Thoracic aorta (tissue), 2 donors: ENCODE data around the gene MKLN1. TPM values are rescaled to one million over a fixed set of nuclear protein-coding genes. Genes with fewer than 3 reads are reported as not detected.

ENCODE experiments used
- ATAC-seq: fragments of 150-250 bp; one replicate; pipeline ENCODE4 v1.8.0; 2017; ENCODE audit warnings: low read depth; ENCODE audit not compliant: insufficient number of reproducible peaks, low FRiP score
- DNase-seq: peaks from one replicate; pipeline ENCODE4 v3.0.0-alpha.2; 2020; ENCODE audit warnings: low spot score
- H3K27ac ChIP-seq, 2 donors: fragments of 200-600 bp; sonication (generic); 1 replicate in 1 of 2; 2 replicates in 1 of 2; pipeline ENCODE4 v1.5.1; 2016; ENCODE audit warnings: mild to moderate bottlenecking in 2 of 2, moderate library complexity in 2 of 2
- H3K27me3 ChIP-seq: fragments of 200-600 bp; sonication (generic); replicated peaks from 2 replicates; pipeline ENCODE4 v1.6.0; 2016; ENCODE audit warnings: mild to moderate bottlenecking; ENCODE audit not compliant: insufficient read depth
- H3K36me3 ChIP-seq: fragments of 200-600 bp; sonication (generic); one replicate; pipeline ENCODE4 v1.5.1; 2016
- H3K4me1 ChIP-seq, 2 donors: fragments of 200-600 bp; sonication (generic); 1 replicate in 1 of 2; 2 replicates in 1 of 2; pipeline versions ENCODE4 v1.5.1 to v1.6.0; 2016; ENCODE audit warnings: low read depth in 2 of 2, mild to moderate bottlenecking in 1 of 2; ENCODE audit not compliant: control insufficient read depth in 1 of 2
- H3K4me3 ChIP-seq: fragments of 200-600 bp; sonication (generic); 2 replicates; pipeline ENCODE4 v1.5.1; 2016; ENCODE audit warnings: mild to moderate bottlenecking
- H3K9me3 ChIP-seq: fragments of 200-600 bp; sonication (generic); 2 replicates; pipeline ENCODE4 v1.5.1; 2016
- CTCF ChIP-seq: fragments of 200-600 bp; sonication (generic); IDR thresholded peaks from one replicate; pipeline ENCODE4 v1.5.1; 2019; ENCODE audit warnings: antibody characterized with exemption
- total RNA-seq, 2 donors: library from RNA; depleted of rRNA; stranded (reverse); fragments of >200 nt; gene quantifications; one replicate each; pipeline versions ENCODE4 v1.1.0 to v1.2.3, GENCODE V29; 2016

The MKLN1 gene
- total RNA-seq, 2 donors from 2014 or later = 56.7 to 82.4 TPM

- DNase-seq = no peak
- H3K4me1 ChIP-seq = peaks cover 24 to 48% of the 10 kb centered on the region in 2 donors
- no peak overlapping the region for H3K27ac ChIP-seq
- H3K9me3 ChIP-seq = no peaks in the 10 kb centered on the region
- H3K36me3 ChIP-seq = no peaks in the 10 kb centered on the region
- no peaks in the 10 kb centered on the region for H3K27me3 ChIP-seq
- no peak for TF ChIP-seq CTCF
- H3K4me3 ChIP-seq = no peak overlapping the region
- no peak for ATAC-seq
These were observed 26.7 kb downstream of the MKLN1 start for GRCh38 chr7:131354390-131354789.

- H3K4me3 ChIP-seq = no peak overlapping the region
- no peaks in the 10 kb centered on the region for H3K36me3 ChIP-seq
- H3K9me3 ChIP-seq = no peaks in the 10 kb centered on the region
- no peak for ATAC-seq
- H3K4me1 ChIP-seq = peaks cover 31 to 55% of the 10 kb centered on the region in 2 donors
- TF ChIP-seq CTCF = no peak
- no peaks in the 10 kb centered on the region for H3K27me3 ChIP-seq
- no peak for DNase-seq
- no peak overlapping the region for H3K27ac ChIP-seq
These were observed 28.5 kb downstream of the MKLN1 start for GRCh38 chr7:131355917-131356777.

GRCh38 chr7:131357282-131357880, 29.7 kb downstream of the MKLN1 start:
- Histone ChIP-seq H3K27me3 (no peaks in the 10 kb centered on the region), H3K4me1 (peaks cover 37 to 65% of the 10 kb centered on the region in 2 donors), H3K9me3 (no peaks in the 10 kb centered on the region), H3K36me3 (no peaks in the 10 kb centered on the region), H3K4me3 (no peak overlapping the region), H3K27ac (no peak overlapping the region)
- ATAC-seq (no peak), DNase-seq (no peak)
- no peak for TF ChIP-seq CTCF

GRCh38 chr7:131358636-131359035, 31.0 kb downstream of the MKLN1 start:
- ATAC-seq (no peak), DNase-seq (no peak)
- no peaks in the 10 kb centered on the region for H3K9me3 ChIP-seq
- no peak overlapping the region for H3K27ac ChIP-seq
- TF ChIP-seq CTCF = no peak
- H3K36me3 ChIP-seq = no peaks in the 10 kb centered on the region
- H3K4me1 ChIP-seq = peaks cover 42 to 69% of the 10 kb centered on the region in 2 donors
- H3K4me3 ChIP-seq = no peak overlapping the region
- no peaks in the 10 kb centered on the region for H3K27me3 ChIP-seq

GRCh38 chr7:131359136-131359776, 31.6 kb downstream of the MKLN1 start:
- DNase-seq (no peak), ATAC-seq (no peak)
- Histone ChIP-seq H3K4me3 (no peak overlapping the region), H3K27me3 (no peaks in the 10 kb centered on the region), H3K9me3 (no peaks in the 10 kb centered on the region), H3K27ac (no peak overlapping the region), H3K36me3 (no peaks in the 10 kb centered on the region), H3K4me1 (peaks cover 45 to 67% of the 10 kb centered on the region in 2 donors)
- no peak for TF ChIP-seq CTCF
